Calu3 (cell line): ENCODE measurements around the gene TUT7. TPM values are rescaled to one million over a fixed set of nuclear protein-coding genes. Genes with fewer than 3 reads are reported as not detected.

Experiments
- BruUV-seq: library from RNA; stranded (reverse); fragments of 400-500 nt; replicated peaks from 2 replicates; lab custom pipeline; 2021; lab: Mats Ljungman, UMichigan
- CTCF ChIA-PET: fragments of 300-600 bp; sonication (Branson Sonifier 250); formaldehyde crosslinking; loops from one replicate; lab custom pipeline; 2022; ENCODE audit warnings: antibody characterized with exemption; lab: Charles Lee
- DNase-seq: peaks from one replicate; pipeline ENCODE4 v3.0.0; 2022
- H3K27ac Mint-ChIP-seq: one replicate; pipeline ENCODE4 v1.8.0; 2022; ENCODE audit warnings: mixed read lengths; ENCODE audit not compliant: unreplicated experiment
- H3K27me3 Mint-ChIP-seq: one replicate; pipeline ENCODE4 v1.8.0; 2022; ENCODE audit warnings: mixed read lengths; ENCODE audit not compliant: unreplicated experiment
- H3K36me3 Mint-ChIP-seq: one replicate; pipeline ENCODE4 v1.8.0; 2022; ENCODE audit warnings: mild to moderate bottlenecking, moderate library complexity, mixed read lengths; ENCODE audit not compliant: insufficient read depth, unreplicated experiment
- H3K4me1 Mint-ChIP-seq: one replicate; pipeline ENCODE4 v1.8.0; 2022; ENCODE audit warnings: mild to moderate bottlenecking, low read depth, mixed read lengths; ENCODE audit not compliant: unreplicated experiment
- H3K4me3 Mint-ChIP-seq: one replicate; pipeline ENCODE4 v1.8.0; 2022; ENCODE audit warnings: mild to moderate bottlenecking, low read depth, moderate library complexity, mixed read lengths; ENCODE audit not compliant: unreplicated experiment
- H3K9me3 Mint-ChIP-seq: one replicate; pipeline ENCODE4 v1.8.0; 2022; ENCODE audit warnings: low read depth, mixed read lengths; ENCODE audit not compliant: unreplicated experiment
- CTCF ChIP-seq: fragments of 200-600 bp; IDR thresholded peaks from one replicate; pipeline ENCODE4 v1.8.0; 2022; ENCODE audit warnings: antibody characterized with exemption; ENCODE audit not compliant: unreplicated experiment
- intact Hi-C: fragments of 100-400 bp; cut with micrococcal nuclease; formaldehyde crosslinking; loops from one replicate; pipeline ENCODE4 v1.10.0; 2022; ENCODE audit not compliant: unreplicated experiment
- total RNA-seq: library from RNA; stranded (reverse); gene quantifications from 2 replicates; pipeline ENCODE4 v1.2.3, GENCODE V29; 2022

TUT7 gene
- total RNA-seq, 1 experiment from 2014 or later: 16.2 TPM

GRCh38 chr9:86238861-86239770 is 115.1 kb downstream of the TUT7 start:
- CTCF ChIA-PET: interaction anchor here (0.6 to 1.2 kb wide), 4 partner anchors 37 to 230 kb away, joined by 3 to 4 read pairs (median 4); no protein-coding TSS in a partner anchor
- TF ChIP-seq CTCF: no peak
- peaks cover 7% of the 10 kb centered on the region for H3K4me1 Mint-ChIP-seq
- intact Hi-C loops: loop anchor here (10.0 kb wide), 2 partner anchors 204 to 424 kb away; no protein-coding TSS in a partner anchor
- no peak for DNase-seq
- no peaks in the 10 kb centered on the region for H3K9me3 Mint-ChIP-seq
- no peaks in the 10 kb centered on the region for H3K27me3 Mint-ChIP-seq
- H3K27ac Mint-ChIP-seq: no peak overlapping the region
- H3K36me3 Mint-ChIP-seq: no peaks in the 10 kb centered on the region
- BruUV-seq: no TSS peak
- H3K4me3 Mint-ChIP-seq: no peak overlapping the region

Other genes starting within 250 kb of the TUT7 start
- not detected in 2 replicates for gene C9orf153, start 94.8 kb downstream of the TUT7 start, total RNA-seq
- 12.5 TPM in 2 replicates for gene ISCA1, start 71.9 kb downstream of the TUT7 start, total RNA-seq